ENCODE data around the gene DNAH7. TPM values are rescaled to one million over a fixed set of nuclear protein-coding genes. Genes with fewer than 3 reads are reported as not detected.

The DNAH7 gene
- total RNA-seq, 1 donor from 2014 or later: 2.6 TPM

DNA sequence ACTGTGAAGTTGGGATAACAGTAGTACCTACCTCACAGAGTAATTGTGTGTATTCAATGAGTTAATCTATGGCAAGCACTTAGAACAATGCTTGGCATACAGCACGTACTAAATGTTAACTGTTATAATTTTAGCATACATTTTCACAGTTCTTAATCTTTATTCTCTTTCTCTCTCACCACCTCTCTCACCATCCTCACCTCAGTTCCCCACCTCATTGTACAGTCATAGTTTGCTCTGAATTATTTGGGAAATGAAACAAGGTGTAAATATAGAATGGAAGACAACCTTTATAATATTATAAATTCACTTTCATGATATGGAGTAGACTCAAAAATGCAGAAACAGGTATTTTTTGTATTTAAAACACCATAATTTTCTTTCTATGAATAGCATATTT is 40.0 kb upstream of the DNAH7 start:
- H3K4me3 Mint-ChIP-seq (ENCODE audit: unreplicated experiment): no peak overlapping the region
- H3K27ac Mint-ChIP-seq (ENCODE audit: unreplicated experiment): no peak overlapping the region
- TF ChIP-seq CTCF (IDR thresholded peaks at IDR 0.05; ENCODE audit: unreplicated experiment): no peak
- H3K9me3 Mint-ChIP-seq (ENCODE audit: unreplicated experiment): no peaks in the 10 kb centered on the region
- H3K36me3 Mint-ChIP-seq (ENCODE audit: low read depth, unreplicated experiment): no peaks in the 10 kb centered on the region
- peaks cover 17% of the 10 kb centered on the region for H3K4me1 Mint-ChIP-seq (ENCODE audit: unreplicated experiment)
- no peak for DNase-seq (ENCODE audit: low spot score)
- H3K27me3 Mint-ChIP-seq (ENCODE audit: unreplicated experiment): no peaks in the 10 kb centered on the region

DNA sequence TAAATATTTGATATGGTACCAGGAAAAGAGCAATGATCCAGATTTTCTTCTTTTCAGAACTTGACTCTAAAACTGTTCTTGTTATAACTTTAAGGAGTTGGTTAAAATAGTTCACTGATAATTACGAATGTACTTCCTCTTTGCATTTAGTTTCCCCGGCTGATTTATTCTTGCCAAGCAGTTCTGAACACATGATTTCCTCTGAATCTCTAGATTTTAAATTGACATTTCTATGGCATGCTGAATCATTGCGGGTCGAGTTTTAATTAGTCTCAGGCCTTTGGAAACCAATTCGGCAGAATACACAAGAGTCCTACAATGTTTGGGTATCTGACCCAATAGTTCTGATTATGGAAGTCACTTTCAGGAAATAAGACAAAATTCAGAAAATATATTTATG is 37.3 kb upstream of the DNAH7 start:
- no peak for DNase-seq (ENCODE audit: low spot score)

DNA sequence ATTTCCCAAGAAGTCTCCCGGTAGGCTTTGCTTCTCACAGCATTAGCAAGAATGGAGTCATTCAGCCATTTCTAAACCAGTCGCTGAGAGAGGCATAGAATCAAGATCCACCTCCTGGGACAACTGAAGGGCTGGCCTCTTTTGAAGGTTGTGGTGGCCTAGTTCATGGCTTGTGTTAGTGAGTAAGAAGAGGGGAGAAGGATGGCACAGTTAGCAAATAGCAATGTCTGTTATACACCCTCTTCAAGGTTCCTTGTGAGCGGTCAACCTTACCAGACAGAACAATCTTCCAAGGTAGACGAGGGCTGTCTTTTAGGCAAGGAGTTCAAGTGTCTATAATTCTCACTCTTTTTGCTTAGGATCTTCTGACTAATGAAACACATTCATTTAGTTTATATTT is 35.4 kb upstream of the DNAH7 start:
- no peaks in the 10 kb centered on the region for H3K4me1 Mint-ChIP-seq (ENCODE audit: unreplicated experiment)
- H3K27me3 Mint-ChIP-seq (ENCODE audit: unreplicated experiment): no peaks in the 10 kb centered on the region
- H3K27ac Mint-ChIP-seq (ENCODE audit: unreplicated experiment): no peak overlapping the region
- no peak overlapping the region for H3K4me3 Mint-ChIP-seq (ENCODE audit: unreplicated experiment)
- no peak for DNase-seq (ENCODE audit: low spot score)
- no peaks in the 10 kb centered on the region for H3K9me3 Mint-ChIP-seq (ENCODE audit: unreplicated experiment)
- no peak for TF ChIP-seq CTCF (IDR thresholded peaks at IDR 0.05; ENCODE audit: unreplicated experiment)
- no peaks in the 10 kb centered on the region for H3K36me3 Mint-ChIP-seq (ENCODE audit: low read depth, unreplicated experiment)

More for the DNA sequence above, 37.3 kb upstream of the DNAH7 start:
- no peaks in the 10 kb centered on the region for H3K4me1 Mint-ChIP-seq (ENCODE audit: unreplicated experiment)
- H3K27me3 Mint-ChIP-seq (ENCODE audit: unreplicated experiment): no peaks in the 10 kb centered on the region
- H3K27ac Mint-ChIP-seq (ENCODE audit: unreplicated experiment): no peak overlapping the region
- no peak overlapping the region for H3K4me3 Mint-ChIP-seq (ENCODE audit: unreplicated experiment)
- H3K36me3 Mint-ChIP-seq (ENCODE audit: low read depth, unreplicated experiment): no peaks in the 10 kb centered on the region
- H3K9me3 Mint-ChIP-seq (ENCODE audit: unreplicated experiment): no peaks in the 10 kb centered on the region
- no peak for TF ChIP-seq CTCF (IDR thresholded peaks at IDR 0.05; ENCODE audit: unreplicated experiment)

GRCh38 chr2:196103626-196104025 is 35.0 kb upstream of the DNAH7 start:
- Mint-ChIP-seq H3K36me3 (ENCODE audit: low read depth, unreplicated experiment) (no peaks in the 10 kb centered on the region), H3K27me3 (ENCODE audit: unreplicated experiment) (no peaks in the 10 kb centered on the region), H3K27ac (ENCODE audit: unreplicated experiment) (no peak overlapping the region), H3K4me3 (ENCODE audit: unreplicated experiment) (no peak overlapping the region), H3K4me1 (ENCODE audit: unreplicated experiment) (no peaks in the 10 kb centered on the region), H3K9me3 (ENCODE audit: unreplicated experiment) (no peaks in the 10 kb centered on the region)
- no peak for TF ChIP-seq CTCF (IDR thresholded peaks at IDR 0.05; ENCODE audit: unreplicated experiment)
- DNase-seq (ENCODE audit: low spot score): no peak

DNA sequence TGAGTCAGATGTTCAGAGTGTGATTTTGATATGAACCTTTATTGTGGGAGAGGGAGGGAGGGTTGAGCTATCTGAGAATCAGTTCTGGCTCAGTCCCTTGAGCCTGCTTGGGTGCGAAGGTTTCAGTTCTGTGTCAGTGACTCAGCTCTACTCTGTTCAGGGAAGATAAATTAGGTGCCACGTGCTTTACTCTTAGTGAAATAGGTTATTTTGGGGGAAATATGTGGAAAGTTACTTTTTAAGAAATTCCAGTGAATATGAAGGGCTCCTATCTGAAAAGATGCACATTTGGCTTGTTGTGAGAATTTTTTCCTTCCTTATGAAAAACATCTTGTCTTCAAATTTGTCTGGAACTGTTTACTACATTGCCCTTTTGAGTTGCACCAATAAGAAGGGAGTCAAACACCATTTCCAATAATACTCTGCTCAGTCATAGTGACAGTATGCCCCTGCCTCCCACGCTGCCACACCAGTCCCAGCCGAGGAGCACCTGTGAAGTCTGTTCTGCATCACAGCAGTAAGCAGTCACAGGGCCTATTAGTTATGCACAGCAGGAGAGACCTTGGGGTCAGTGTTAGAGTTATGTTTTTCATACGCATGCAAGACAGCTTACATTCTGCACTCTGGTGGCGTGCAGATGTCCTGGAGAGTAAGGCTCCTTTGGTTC is 32.8 kb upstream of the DNAH7 start:
- H3K4me1 Mint-ChIP-seq (ENCODE audit: unreplicated experiment): no peaks in the 10 kb centered on the region
- no peak overlapping the region for H3K27ac Mint-ChIP-seq (ENCODE audit: unreplicated experiment)
- DNase-seq (ENCODE audit: low spot score): no peak
- no peak overlapping the region for H3K4me3 Mint-ChIP-seq (ENCODE audit: unreplicated experiment)
- no peaks in the 10 kb centered on the region for H3K27me3 Mint-ChIP-seq (ENCODE audit: unreplicated experiment)
- H3K9me3 Mint-ChIP-seq (ENCODE audit: unreplicated experiment): no peaks in the 10 kb centered on the region
- TF ChIP-seq CTCF (IDR thresholded peaks at IDR 0.05; ENCODE audit: unreplicated experiment): no peak
- H3K36me3 Mint-ChIP-seq (ENCODE audit: low read depth, unreplicated experiment): no peaks in the 10 kb centered on the region
